ENCODE measurements around the gene FOLR1.

Gene FOLR1

GRCh38 chr11:72236083-72236697 is 44.2 kb downstream of the FOLR1 start:
- Histone ChIP-seq H3K9me3 (replicated peaks; ENCODE audit: insufficient read depth, low read length) (no peaks in the 10 kb centered on the region), H4K20me1 (ENCODE audit: insufficient read depth, low read length) (no peaks in the 10 kb centered on the region), H3K36me3 (replicated peaks; ENCODE audit: insufficient read depth, low read length) (no peaks in the 10 kb centered on the region), H2AFZ (ENCODE audit: low read length) (no peak overlapping the region), H3K9ac (ENCODE audit: low read length) (no peak overlapping the region), H3F3A (ENCODE audit: insufficient read depth, low read length) (no peaks in the 10 kb centered on the region), H3K27ac (ENCODE audit: low read length) (no peak overlapping the region), H3K4me3 (ENCODE audit: low read length) (no peak overlapping the region), H3K4me1 (ENCODE audit: low read length) (no peaks in the 10 kb centered on the region), H3K79me2 (ENCODE audit: low read length) (no peaks in the 10 kb centered on the region), H3K27me3 (replicated peaks; ENCODE audit: insufficient read depth, low read length) (peaks cover 22% of the 10 kb centered on the region), H3K9me2 (replicated peaks; ENCODE audit: insufficient read depth, low read length) (no peaks in the 10 kb centered on the region), H3K4me2 (ENCODE audit: low read depth, low read length) (no peak overlapping the region)
- no peak for TF ChIP-seq EZH2phosphoT487 (IDR thresholded peaks at IDR 0.05; ENCODE audit: low read length)
- TF ChIP-seq EZH2 (optimal IDR thresholded peaks at IDR 0.05; ENCODE audit: low read depth, low read length): no peak
- TF ChIP-seq, protein P1, sequence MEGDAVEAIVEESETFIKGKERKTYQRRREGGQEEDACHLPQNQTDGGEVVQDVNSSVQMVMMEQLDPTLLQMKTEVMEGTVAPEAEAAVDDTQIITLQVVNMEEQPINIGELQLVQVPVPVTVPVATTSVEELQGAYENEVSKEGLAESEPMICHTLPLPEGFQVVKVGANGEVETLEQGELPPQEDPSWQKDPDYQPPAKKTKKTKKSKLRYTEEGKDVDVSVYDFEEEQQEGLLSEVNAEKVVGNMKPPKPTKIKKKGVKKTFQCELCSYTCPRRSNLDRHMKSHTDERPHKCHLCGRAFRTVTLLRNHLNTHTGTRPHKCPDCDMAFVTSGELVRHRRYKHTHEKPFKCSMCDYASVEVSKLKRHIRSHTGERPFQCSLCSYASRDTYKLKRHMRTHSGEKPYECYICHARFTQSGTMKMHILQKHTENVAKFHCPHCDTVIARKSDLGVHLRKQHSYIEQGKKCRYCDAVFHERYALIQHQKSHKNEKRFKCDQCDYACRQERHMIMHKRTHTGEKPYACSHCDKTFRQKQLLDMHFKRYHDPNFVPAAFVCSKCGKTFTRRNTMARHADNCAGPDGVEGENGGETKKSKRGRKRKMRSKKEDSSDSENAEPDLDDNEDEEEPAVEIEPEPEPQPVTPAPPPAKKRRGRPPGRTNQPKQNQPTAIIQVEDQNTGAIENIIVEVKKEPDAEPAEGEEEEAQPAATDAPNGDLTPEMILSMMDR (IDR thresholded peaks at IDR 0.05; ENCODE audit: low read length): no peak
- no peak for DNase-seq

- Histone ChIP-seq H3K4me1 (ENCODE audit: low read length) (no peaks in the 10 kb centered on the region), H3K9me2 (replicated peaks; ENCODE audit: insufficient read depth, low read length) (no peaks in the 10 kb centered on the region), H3K9me3 (replicated peaks; ENCODE audit: insufficient read depth, low read length) (no peaks in the 10 kb centered on the region), H4K20me1 (ENCODE audit: insufficient read depth, low read length) (no peaks in the 10 kb centered on the region), H3K4me3 (ENCODE audit: low read length) (no peak overlapping the region), H3K36me3 (replicated peaks; ENCODE audit: insufficient read depth, low read length) (no peaks in the 10 kb centered on the region), H3K79me2 (ENCODE audit: low read length) (no peaks in the 10 kb centered on the region), H2AFZ (ENCODE audit: low read length) (no peak overlapping the region), H3K9ac (ENCODE audit: low read length) (no peak overlapping the region), H3K4me2 (ENCODE audit: low read depth, low read length) (no peak overlapping the region), H3K27me3 (replicated peaks; ENCODE audit: insufficient read depth, low read length) (peaks cover 25% of the 10 kb centered on the region), H3K27ac (ENCODE audit: low read length) (no peak overlapping the region), H3F3A (ENCODE audit: insufficient read depth, low read length) (no peaks in the 10 kb centered on the region)
- DNase-seq: no peak
- TF ChIP-seq EZH2 (optimal IDR thresholded peaks at IDR 0.05; ENCODE audit: low read depth, low read length) (no peak), EZH2phosphoT487 (IDR thresholded peaks at IDR 0.05; ENCODE audit: low read length) (no peak)
- TF ChIP-seq, protein P1 (IDR thresholded peaks at IDR 0.05; ENCODE audit: low read length): no peak
Measured at GRCh38 chr11:72236774-72237111, 44.8 kb downstream of the FOLR1 start.

- Histone ChIP-seq H3K79me2 (ENCODE audit: low read length) (no peaks in the 10 kb centered on the region), H3K9me2 (replicated peaks; ENCODE audit: insufficient read depth, low read length) (no peaks in the 10 kb centered on the region), H3K4me3 (ENCODE audit: low read length) (no peak overlapping the region), H3F3A (ENCODE audit: insufficient read depth, low read length) (no peaks in the 10 kb centered on the region), H3K9me3 (replicated peaks; ENCODE audit: insufficient read depth, low read length) (no peaks in the 10 kb centered on the region), H3K9ac (ENCODE audit: low read length) (no peak overlapping the region), H2AFZ (ENCODE audit: low read length) (no peak overlapping the region), H3K4me2 (ENCODE audit: low read depth, low read length) (no peak overlapping the region), H3K27ac (ENCODE audit: low read length) (no peak overlapping the region), H3K36me3 (replicated peaks; ENCODE audit: insufficient read depth, low read length) (no peaks in the 10 kb centered on the region), H3K4me1 (ENCODE audit: low read length) (no peaks in the 10 kb centered on the region), H3K27me3 (replicated peaks; ENCODE audit: insufficient read depth, low read length) (peaks cover 31% of the 10 kb centered on the region), H4K20me1 (ENCODE audit: insufficient read depth, low read length) (no peaks in the 10 kb centered on the region)
- DNase-seq: no peak
- no peak for TF ChIP-seq EZH2 (optimal IDR thresholded peaks at IDR 0.05; ENCODE audit: low read depth, low read length)
- TF ChIP-seq, protein P1 (IDR thresholded peaks at IDR 0.05; ENCODE audit: low read length): no peak
- TF ChIP-seq EZH2phosphoT487 (IDR thresholded peaks at IDR 0.05; ENCODE audit: low read length): no peak
Measured at GRCh38 chr11:72237112-72237931, 45.4 kb downstream of the FOLR1 start.

All from MM.1S (cell line).